ENCODE measurements around the gene SLC9A8.
"Not testable (repeated sequence)": the region's sequence is repeated elsewhere in the genome, so short reads cannot be mapped to it uniquely, and the experiment has no call there.

Gene SLC9A8

DNA sequence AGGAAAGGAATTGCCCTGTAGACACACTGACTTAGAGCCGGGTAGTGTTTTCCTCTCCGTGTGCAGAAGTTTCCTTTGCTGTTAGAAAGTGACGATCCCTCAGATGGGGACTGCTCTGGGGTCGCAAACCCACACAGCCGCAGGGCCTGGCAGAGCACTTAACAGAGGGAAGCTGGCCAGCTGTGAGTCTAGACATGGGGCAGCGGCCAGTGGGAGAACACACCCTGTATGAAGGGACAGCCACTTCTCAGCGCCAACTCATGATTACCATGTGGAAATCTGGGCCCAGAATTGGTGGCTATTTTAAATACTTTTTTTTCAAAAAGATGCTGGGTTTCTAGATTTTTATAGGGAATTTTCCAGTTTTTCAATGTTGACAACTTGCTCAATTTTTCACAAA is 39.4 kb downstream of the SLC9A8 start:
- DNase-seq: no peak

- no peak for DNase-seq
Observed at GRCh38 chr20:49852522-49853080, 40.0 kb downstream of the SLC9A8 start.

GRCh38 chr20:49853640-49854039 is 41.0 kb downstream of the SLC9A8 start:
- no peak for DNase-seq

- DNase-seq: no peak
Observed at GRCh38 chr20:49854190-49854875, 41.7 kb downstream of the SLC9A8 start.

- no peak for DNase-seq
Observed at GRCh38 chr20:49856904-49857303, 44.3 kb downstream of the SLC9A8 start.

- DNase-seq: no peak
Observed at GRCh38 chr20:49858076-49858585, 45.5 kb downstream of the SLC9A8 start.

GRCh38 chr20:49859011-49859410 is 46.4 kb downstream of the SLC9A8 start:
- DNase-seq: no peak

GRCh38 chr20:49859807-49860206 is 47.2 kb downstream of the SLC9A8 start:
- no peak for DNase-seq

DNA sequence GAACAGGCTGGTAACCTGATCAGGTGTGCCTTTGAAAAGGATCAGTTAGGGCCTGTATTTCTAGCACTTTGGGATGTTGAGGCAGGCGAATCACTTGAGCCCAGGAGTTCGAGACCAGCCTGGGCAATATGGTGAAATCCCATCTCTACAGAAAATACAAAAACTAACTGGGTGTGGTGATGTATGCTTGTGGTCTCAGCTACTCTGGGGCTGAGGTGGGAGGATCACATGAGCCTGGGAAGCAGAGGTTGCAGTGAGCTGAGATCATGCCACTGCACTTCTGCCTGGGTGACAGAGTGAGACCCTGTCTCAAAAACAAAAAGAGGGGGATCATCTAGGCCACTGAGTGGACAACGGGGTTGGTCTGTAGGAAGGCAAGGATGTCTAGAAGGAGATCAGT is 48.6 kb downstream of the SLC9A8 start:
- not testable (repeated sequence) for DNase-seq

DNA sequence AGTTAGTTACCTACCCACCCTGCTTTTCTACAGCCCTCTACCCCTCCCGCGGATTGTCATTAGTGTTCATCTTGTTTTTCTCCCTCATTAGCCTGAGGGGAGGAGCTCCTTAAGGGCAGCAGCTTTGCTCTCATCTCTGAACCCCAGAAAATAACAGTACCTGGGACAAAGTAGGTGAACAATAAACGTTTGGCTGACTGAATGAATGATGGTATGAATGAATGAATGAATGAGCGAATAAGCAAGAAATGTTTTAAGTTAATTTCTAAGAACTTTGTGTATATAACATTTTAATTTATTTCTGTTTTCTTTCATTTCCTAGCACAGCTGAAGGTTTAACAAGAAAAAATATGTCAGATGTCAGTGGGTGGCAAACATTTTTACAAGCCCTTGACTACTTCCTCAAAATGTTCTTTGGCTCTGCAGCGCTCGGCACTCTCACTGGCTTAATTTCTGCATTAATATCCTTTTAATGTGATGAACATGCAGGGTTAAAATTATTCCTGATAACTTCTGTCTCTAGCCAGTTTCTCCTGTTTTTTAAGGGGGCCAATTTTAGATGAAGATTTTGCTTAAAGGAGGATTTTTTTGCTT is 50.1 kb downstream of the SLC9A8 start:
- no peak for DNase-seq

DNA sequence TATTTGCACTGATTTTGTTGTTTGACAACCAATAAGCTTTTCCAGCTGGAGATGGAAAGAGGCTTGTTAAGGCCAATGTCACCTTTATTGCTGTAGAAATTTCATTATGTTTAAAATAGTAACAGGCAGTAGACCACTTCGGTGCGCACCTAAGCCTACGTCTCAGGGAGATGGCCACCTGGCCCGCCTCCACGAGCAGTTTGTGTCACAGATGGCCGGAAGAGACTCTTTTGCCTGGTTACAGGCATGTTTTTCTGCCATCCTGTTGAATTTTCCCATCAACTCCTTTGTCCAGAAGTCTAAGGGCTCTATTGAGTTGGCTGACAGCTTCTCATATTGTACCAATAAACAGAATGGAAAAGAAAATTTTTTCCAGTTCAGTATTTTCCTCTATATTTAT is 51.0 kb downstream of the SLC9A8 start:
- DNase-seq: no peak

- DNase-seq: no peak
Observed at GRCh38 chr20:49865559-49865958, 52.9 kb downstream of the SLC9A8 start.

DNA sequence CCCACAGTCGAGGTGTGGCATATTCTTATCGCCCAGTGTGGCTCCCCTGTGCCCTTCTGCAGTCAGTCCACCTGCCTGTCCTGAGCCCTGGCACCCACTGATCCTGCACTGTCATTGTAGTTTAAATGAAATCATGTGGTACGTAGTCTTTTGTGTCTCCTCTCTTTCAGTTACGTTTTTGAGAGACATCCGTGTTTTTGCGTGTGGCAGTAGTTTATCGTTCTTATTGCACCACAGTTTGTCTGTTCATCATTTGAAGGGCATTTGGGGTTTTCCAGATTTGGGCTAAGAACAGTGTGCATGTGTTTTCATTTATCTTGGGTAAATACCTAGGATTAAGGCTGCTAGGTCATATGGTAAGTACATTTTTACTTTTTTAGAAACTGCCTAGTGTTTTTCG is 53.4 kb downstream of the SLC9A8 start:
- DNase-seq: no peak

DNA sequence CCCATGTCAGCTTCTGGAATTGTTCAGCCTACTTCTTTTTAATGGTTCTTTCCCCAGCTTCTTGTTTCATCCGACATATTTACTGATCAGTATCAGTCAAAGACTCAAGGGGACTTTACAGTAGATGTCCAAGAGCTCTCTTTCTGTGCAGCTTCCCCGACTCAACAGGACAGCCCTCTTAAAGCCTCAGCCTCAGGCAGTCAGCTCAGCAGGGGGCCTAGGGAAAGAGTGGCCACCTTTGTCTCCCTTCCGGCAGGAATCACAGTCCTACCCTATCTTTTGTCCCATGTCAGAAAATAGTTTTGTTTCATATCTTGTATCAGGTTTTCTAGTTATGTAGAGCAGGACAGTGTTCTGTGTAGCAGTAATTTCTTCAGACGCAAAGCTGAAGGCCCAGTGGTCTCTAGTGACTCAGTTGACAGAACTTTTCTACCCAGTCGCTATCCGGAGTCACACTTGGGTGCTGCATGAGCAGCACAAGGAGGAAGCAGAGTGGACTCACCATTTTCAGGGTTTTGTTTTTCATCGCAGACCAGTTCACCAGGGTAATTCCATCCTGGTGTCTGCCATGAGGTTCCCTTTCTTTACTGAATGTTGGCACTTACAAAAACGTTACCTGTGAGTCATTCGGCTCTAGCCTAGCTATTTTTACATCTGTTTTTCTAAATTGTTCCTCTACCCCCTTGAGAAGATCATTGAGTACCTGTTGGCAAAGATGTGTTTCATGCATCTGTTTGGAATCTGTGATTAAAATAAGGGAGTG is 55.0 kb downstream of the SLC9A8 start:
- no peak for DNase-seq

DNA sequence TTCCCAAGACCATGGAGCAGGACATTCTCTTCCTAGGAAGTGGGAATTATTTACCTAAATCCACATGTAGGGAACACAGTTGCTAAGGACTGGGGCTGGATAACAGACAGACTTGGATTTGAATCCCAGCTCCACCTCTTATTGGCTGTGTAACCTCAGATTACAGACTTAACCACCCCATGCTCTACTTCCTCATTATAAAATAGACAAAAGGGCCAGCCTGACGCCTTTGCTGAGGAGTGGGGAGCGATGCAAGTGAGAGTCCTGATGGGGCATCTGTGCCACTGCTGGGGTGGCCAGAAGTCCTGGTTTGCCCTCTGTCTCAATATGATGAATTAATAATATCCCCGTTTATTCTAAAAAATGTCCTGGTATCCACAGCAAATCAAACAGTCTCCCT is 55.9 kb downstream of the SLC9A8 start:
- DNase-seq: no peak

DNA sequence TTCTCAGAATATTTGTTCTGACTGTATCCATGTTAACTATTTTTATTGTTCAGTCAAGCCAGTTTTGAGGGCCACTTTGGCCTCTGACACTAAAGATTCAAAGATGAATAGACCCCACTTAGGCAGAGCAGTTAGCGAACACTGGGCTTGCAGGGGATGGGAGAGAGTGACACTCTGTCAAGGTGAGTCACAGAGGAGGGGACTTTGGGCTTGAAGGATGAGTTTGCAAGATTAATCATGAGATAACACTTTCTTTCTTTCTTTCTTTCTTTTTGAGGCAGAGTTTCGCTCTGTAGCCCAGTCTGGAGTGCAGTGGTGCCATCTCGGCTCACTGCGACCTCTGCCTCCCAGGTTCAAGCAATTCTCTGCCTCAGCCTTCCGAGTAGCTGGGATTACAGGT is 56.3 kb downstream of the SLC9A8 start:
- no peak for DNase-seq

- no peak for DNase-seq
Observed at GRCh38 chr20:49870261-49870660, 57.6 kb downstream of the SLC9A8 start.

GRCh38 chr20:49871391-49871948 is 58.8 kb downstream of the SLC9A8 start:
- DNase-seq: no peak

GRCh38 chr20:49872056-49872455 is 59.4 kb downstream of the SLC9A8 start:
- DNase-seq: no peak

GRCh38 chr20:49874696-49875095 is 62.1 kb downstream of the SLC9A8 start:
- DNase-seq: no peak

DNA sequence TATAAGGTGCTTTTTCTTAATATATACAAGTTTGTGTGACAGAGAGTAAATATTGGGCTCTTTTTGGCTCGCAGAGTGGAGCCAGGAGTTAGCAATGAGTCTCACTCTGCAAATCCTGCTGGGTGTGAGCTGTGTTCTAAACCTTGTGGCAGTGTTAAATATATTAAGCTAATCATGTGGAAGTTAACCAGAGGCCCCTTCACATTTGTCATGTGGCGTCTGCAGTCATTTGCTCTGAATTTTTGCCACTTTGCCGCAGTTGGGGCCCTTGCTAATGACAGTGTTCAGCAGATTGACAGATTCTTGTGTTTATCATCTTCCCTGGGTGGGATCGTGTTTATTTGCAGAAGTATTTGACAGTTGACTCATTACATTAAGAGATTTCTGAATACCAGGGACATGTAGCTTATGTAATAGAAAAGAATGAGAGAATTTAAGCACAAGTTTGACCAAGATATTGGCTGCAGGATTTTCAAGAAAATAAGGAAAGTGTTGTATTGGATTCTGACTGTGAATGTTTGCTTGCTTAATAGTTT is 64.8 kb downstream of the SLC9A8 start:
- DNase-seq: no peak

GRCh38 chr20:49878977-49879376 is 66.3 kb downstream of the SLC9A8 start:
- DNase-seq: no peak

- DNase-seq: no peak
Observed at GRCh38 chr20:49880177-49880576, 67.5 kb downstream of the SLC9A8 start.

All from T-helper 9 cell (primary cell).